AG09309 (cell line): Measurements from ENCODE around the gene HPS5.
"Not testable (repeated sequence)": the region's sequence is repeated elsewhere in the genome, so short reads cannot be mapped to it uniquely, and the experiment has no call there.

Source experiments
- DNase-seq: peaks from one replicate; pipeline ENCODE4 v3.0.0-alpha.2; 2010; ENCODE audit warnings: low read depth
- H3K4me3 ChIP-seq: 2 replicates; pipeline ENCODE4 v1.5.1; 2011; ENCODE audit warnings: mild to moderate bottlenecking, low read depth, low read length, moderate library complexity; ENCODE audit not compliant: control insufficient read depth
- TF ChIP-seq, protein P1 (sequence below): IDR thresholded peaks from 2 replicates; pipeline ENCODE4 v1.5.1; 2011; ENCODE audit warnings: mild to moderate bottlenecking, low read depth, low read length, inconsistent platforms; ENCODE audit not compliant: insufficient read depth, control insufficient read depth; ENCODE audit errors: missing control alignments

HPS5 gene

DNA sequence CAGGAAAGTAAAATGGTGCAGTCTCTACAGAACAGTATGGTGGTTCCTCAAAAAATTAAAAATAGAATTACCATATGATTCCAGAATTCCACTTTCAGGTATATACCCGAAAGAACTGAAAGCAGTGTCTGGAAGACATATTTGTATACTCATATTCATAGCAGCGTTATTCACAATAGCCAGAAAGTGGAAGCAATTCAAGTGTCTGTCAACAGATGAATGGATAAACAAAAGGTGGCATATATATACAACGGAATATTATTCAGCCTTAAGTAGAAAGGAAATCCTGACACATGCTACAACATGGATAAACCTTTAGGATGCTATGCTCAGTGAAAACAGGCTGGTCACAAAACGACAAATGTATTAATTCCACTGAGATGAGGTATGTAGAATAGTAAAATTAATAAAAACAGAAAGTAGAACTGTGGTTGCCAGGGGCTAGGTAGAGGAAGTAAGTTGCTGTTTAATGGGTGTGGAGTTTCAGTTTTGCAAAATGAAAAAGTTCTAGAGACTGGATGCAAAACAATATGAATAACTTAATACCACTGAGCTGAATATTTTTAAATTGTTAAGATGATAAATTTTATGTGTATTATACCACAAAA lies 41.4 kb downstream of the HPS5 start:
- no peak overlapping the region for H3K4me3 ChIP-seq
- TF ChIP-seq, protein P1, sequence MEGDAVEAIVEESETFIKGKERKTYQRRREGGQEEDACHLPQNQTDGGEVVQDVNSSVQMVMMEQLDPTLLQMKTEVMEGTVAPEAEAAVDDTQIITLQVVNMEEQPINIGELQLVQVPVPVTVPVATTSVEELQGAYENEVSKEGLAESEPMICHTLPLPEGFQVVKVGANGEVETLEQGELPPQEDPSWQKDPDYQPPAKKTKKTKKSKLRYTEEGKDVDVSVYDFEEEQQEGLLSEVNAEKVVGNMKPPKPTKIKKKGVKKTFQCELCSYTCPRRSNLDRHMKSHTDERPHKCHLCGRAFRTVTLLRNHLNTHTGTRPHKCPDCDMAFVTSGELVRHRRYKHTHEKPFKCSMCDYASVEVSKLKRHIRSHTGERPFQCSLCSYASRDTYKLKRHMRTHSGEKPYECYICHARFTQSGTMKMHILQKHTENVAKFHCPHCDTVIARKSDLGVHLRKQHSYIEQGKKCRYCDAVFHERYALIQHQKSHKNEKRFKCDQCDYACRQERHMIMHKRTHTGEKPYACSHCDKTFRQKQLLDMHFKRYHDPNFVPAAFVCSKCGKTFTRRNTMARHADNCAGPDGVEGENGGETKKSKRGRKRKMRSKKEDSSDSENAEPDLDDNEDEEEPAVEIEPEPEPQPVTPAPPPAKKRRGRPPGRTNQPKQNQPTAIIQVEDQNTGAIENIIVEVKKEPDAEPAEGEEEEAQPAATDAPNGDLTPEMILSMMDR = no peak
- DNase-seq = no peak

DNA sequence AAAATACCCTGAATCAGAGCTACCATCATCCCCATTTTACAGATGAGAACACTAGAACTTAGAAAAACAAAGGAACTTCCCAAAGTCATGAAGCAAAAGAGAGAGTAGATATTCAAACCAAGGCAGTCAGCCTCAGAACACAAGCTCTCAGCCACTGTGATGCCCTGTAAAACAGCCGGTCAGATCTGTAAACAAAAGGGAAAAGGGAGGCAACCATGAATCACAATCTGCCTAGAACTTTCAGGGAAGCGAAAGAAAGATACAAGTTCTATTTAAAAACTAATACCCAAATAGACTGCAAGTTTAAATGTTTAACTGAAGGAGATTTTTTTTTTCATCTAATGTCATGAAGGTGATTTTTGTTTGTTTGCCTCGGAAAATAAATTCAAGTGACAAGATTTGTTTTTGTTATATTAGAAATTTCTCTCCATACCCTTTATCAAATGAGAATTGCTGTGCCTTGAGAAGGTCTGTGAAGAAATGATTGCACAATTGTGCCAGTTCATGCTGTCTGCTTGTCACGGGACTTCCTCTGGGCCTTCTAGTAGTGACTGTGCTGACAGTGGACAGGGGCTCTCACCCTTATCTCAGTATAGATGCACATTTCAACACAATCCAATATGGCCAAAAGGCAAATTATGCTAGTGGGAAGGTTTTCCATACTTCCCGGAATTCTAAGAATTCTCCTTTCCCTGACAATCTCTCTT lies 44.2 kb downstream of the HPS5 start:
- H3K4me3 ChIP-seq = no peak overlapping the region
- no peak for DNase-seq
- TF ChIP-seq, protein P1 = no peak

DNA sequence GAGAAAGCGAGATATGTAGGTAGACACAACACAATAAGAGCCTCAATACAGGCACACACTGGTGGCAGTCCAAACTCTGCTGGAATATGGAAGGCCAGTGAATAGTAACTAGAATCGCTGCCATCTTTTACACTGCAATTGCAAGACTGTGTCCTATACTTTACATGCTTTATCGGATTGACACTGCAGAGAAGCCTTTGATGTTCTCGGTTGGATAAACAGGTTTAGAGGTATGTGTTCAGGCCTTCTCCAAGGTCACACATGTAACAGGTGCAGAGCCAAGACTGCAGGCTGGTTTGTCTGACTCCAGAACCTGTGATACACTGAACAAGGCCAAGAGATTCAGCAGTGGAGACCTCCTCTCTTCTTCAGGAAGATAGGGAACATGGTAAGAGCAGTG lies 50.7 kb downstream of the HPS5 start:
- TF ChIP-seq, protein P1 = no peak
- no peak for DNase-seq
- no peak overlapping the region for H3K4me3 ChIP-seq

DNA sequence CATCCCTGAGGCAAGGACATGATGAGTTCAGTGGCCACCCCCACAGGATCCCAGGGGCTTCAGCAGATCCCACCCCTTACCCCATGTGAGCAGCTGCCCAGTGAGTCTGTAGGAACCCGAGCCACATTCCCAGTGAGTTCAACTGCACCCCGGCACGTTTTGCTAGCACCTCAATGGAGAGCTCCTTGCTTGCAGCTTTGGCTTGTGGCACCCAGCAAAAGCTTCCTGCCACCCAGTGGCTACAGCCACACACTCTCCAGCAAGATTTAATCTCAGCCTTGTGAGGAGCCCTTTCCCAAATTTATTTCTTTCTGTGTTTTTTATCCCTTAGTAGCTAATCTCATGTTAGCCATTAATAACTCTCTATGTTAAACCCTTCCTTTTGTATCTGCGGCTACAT lies 51.8 kb downstream of the HPS5 start:
- TF ChIP-seq, protein P1 = no peak
- H3K4me3 ChIP-seq = no peak overlapping the region

DNA sequence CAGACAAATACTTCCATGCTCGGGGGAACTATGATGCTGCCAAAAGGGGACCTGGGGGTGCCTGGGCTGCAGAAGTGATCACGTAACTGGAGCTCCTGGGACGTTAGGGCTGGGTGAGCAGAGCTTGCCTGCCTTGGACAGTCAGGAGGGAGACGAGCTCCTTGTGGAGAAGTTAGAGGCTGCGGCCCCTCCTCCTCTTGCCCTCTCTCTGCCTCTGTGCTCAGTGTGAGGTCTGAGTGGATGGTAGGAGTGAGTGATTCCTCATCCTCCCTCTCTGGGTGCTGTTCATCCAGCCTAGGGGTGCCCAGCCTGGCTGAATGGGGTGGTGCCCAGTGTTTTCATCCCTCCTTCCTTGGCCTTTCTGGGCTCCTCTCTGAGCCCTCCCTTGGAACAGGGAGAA lies 52.7 kb downstream of the HPS5 start:
- DNase-seq, H3K4me3 ChIP-seq: not testable (repeated sequence)

More for the DNA sequence above, 51.8 kb downstream of the HPS5 start:
- no peak for DNase-seq

DNA sequence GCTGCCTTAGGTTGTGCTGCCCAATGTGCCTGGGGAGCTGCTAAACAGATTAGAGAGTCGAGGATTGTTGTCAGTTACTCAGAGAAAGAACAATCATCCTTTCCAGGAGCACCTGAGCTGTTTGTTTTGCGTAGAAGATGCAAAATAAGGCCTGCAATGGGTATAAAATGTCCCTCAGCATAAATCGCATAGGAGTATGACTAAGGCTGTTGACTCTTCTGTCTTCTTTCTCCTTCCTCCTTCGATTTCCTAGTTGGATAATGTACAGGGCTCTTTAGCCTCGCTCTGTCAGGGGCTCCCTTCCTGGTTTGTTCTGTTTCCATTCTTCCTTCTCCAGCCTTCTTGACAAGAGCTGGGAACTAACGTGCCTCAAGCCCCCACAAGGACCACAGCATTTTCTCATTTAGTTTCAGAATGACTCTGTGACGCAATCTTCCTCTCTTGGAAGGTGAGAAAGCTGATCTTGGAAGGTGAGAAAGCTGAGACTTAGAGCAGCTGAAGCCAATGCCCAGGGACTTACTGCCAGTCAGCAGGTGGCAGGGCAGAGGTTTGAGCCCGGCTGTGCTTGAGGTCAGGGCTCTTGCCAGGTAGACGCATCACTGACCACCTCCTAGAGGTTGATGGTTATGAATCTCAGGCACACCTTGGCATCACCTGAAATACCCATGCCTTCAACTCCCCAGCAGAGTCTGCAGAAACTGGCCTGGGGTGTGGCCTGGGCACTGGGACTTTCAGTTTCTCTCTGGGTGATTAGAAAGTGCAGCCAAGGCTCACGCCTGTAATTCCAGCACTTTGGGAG lies 54.4 kb downstream of the HPS5 start:
- not testable (repeated sequence) for H3K4me3 ChIP-seq, DNase-seq

DNA sequence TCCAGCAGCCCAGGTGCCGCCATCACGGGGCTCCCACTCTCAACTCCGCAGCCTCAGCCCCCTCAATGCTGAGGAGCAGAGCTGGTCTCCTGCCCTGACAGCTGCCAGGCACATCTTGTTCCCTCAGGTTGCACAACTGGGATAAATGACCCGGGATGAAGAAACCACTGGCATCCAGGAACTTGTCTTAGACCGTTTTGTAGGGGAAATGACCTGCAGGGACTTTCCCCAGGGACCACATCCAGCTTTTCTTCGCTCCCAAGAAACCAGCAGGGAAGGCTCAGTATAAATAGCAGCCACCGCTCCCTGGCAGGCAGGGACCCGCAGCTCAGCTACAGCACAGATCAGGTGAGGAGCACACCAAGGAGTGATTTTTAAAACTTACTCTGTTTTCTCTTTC lies 56.0 kb downstream of the HPS5 start, which contains the start of gene SAA1:
SAA1 (plus strand) TSS at position 316 of the 400 bp plus-strand sequence. CDS start 624 bp downstream, outside the sequence.
- no peak within 1 kb of the TSS for H3K4me3 ChIP-seq
- no peak for DNase-seq
- TF ChIP-seq, protein P1 = no peak
